Limb (tissue), 2 donors: ENCODE results near the gene JAKMIP1.
A peak's percentile ranks its signal among the peaks of the same experiment; 100 is the strongest.

Experiments
- DNase-seq, 2 donors: peaks; one replicate each; pipeline ENCODE4 v3.0.0-alpha.2; 2016; ENCODE audit errors: extremely low spot score in 2 of 2

JAKMIP1 gene

DNA sequence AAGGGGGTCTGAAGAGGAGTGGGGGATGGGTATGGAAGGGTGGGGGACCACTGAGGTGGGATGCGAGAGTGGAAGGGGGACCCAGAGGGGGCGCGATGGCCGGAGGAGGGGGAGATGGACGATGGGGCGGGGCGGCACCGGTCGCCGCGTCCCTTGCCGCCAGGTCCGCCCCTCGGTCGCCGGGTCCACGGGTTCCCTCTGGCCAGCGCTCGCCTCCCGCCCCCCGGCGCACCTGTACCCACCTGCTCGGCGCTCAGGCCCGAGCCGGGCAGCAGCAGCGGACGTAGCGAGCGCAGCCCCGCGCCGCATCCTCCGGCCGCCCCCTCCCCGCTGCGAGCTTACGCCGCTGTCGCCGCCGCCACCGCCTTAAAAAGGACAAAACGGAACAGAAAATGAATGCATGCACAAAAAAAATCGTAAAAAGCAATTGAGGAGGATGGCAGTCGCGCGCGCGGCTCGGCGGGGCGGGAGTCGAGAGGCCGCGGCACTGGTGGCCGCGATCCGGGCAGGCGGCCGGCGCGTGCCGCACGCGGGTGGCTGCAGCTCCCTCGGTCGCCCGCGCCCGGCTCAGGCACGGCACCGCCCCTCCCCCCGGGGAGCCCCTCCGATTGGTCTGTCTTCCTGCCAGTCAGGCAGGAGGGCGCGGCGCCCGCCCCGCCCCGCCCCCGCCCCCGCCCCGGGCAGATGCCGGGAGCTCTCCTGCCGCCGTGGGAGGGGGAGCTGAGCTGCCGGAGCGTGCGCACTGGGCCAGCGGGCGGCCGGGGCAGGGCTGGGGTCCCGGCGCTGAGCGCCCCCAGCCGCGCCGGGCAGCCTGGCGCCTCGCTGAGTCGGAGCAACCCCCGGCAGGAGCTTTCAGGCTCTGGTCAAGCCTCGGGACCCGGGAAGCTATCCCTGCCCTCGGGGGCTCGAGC, at the start of gene JAKMIP1:
Gene JAKMIP1, minus strand, starts transcription at position 539 of the 911 bp plus-strand sequence. CDS start 87,699 bp downstream, outside the sequence.
- DNase-seq: peak; percentile 50 to 96

DNA sequence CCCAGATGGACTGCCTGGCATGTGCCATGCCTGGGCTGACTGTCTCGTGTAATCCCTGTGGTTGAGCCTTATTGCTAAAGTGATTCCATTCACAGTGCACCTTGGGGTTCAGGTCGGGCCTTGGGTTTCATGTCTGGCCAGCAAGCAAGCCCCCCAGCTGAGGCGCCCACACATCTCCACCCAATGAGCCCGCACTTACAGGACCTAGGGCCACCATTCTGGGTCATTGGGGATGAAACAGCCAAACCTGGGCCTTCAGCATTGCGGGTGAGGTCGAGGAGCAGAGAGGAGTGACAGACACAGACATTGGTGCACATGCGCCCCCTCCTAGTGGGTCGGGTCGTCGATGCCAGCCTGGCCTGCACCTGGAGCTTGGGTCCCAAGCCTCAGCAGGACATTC, 48.0 kb upstream of the JAKMIP1 start:
- no peak for DNase-seq

DNA sequence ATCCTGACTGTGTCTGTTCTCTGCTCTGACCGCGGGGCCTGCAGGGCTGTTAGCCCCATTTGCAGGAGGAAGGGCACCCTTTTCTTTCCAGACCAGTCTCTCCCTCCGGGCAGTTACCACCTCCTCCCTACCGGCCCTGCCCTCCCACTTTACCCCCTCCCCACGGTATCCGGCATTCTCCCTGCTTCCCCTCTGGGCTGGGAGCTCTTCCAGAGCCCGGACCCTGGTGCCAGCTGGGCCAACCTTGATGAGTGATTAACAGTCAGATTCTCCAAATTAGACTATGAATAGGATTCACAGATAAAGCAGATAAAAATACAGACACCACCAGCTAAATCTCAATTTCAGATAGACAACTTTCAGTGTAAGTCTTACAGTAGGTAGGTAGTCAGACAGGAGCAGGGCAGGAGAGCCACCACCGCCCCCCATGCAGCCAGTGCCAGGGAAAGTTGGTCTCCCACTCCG, 45.9 kb upstream of the JAKMIP1 start:
- no peak for DNase-seq

DNA sequence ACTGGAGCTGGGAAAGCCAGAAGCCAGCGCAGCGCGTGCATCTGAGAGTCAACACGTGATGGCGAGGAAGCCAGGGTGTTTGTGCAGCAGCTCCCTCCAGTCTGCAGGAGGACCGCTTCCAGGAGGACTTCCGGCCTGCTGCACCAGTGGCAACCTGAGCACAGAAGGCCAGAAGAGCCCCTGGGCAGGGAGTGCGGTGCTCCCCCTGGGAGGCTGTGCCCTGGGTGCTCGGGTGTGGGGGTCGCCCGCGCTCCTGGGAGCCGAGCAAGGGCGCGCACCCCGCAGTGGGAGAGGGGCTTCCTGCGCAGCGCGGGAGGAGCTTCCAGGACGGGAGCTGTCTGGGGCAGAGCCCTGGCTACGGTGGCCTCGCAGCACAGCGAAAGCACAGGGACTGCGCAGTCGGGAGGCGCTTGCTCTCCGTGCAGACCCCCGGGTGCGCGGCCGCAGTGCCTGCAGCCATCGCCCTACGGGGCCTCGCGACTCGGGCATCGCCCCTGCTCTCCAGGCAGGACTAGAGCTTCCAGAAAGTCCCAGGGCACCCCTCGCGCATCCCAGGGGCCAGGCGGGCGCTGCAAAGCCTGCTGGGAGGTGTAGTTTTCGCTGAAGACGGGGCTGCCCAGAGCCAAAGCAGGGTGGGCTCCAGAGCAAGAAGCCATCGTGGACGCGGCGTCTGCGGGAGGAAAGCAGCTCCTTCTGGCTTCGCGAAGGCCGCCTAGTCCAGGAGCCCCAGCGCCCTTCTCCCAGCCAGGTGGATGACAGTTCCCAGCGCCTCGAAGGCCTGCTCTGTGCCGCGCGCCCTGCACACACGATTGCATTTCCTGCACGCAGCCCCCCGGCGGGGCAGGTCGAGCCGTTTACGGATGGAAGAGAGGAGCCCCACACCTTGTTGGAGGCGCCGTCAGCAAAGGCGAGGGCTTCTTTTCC, 45.2 kb upstream of the JAKMIP1 start:
- DNase-seq: peak; percentile 25 to 82

DNA sequence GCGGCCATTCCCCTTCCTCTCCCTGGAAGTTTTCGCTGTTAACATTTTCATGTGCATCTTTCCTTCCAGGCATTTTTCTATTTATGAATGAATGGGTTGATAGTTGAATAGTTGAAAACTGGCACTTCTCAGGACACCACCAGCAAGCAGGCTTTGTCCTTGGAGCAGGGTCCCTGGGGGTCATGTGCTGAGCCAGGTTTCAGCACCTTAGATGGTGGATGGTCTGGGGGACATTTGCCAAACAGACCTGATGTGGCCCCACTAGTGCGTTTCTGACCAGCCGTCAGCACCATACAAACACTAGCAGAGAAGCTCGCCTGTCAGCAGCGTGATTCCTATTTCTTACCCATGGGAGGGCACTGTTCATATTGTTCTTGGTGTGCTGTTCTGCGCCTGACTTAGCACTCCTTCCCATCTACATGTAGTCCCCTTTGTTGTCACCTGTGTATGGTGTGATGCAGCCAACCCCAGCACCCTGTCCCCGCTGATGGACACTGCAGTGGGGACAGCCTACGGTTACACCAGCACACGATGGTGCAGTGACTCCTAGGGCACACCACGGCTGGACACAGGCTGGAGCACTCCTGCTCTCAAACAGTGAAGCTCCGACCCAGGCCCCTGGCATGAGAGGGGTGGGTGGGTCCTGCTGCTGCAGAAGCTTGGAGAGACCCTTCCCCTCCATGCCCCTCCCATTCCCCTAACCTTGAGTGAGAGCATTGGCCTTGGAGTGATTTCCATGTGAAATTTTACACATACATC, 42.1 kb upstream of the JAKMIP1 start:
- no peak for DNase-seq

DNA sequence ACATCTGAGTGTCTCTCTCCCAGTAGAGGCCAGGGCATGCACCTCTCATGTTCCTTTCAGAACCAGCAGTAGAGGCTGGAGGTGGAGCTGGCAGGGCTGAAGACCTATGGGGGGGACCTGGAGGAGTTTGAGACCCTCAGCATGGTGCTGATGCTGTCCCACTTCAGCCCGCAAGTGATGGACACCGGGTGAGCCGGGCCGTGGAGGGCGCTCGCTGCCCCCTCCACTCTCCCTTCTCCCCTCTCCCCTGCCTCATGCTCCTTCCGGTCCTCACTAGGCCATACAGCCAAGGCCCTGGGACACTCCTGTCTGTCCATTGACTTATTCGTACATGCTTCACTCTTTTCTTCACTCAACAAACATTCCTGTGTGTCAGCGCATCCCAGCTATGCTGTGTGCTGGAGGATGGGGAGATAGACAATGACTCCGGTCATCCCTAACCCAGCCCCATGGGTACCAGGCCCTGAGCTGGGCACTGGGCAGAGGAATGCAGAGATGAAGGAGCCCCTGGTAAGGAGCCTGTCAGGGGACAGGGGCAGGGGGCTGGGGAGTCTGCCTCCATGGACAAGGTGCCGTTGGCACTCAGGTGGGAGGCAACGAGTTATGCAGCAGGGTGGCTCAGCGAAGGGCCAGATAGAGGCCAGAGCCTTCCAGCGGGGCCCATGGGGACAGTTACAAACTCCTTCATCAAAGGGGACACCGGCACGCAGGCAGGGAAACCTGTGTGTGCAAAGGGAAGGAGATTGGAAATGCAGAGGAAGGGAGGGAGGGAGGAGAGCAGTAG, 40.9 kb upstream of the JAKMIP1 start:
- no peak for DNase-seq

DNA sequence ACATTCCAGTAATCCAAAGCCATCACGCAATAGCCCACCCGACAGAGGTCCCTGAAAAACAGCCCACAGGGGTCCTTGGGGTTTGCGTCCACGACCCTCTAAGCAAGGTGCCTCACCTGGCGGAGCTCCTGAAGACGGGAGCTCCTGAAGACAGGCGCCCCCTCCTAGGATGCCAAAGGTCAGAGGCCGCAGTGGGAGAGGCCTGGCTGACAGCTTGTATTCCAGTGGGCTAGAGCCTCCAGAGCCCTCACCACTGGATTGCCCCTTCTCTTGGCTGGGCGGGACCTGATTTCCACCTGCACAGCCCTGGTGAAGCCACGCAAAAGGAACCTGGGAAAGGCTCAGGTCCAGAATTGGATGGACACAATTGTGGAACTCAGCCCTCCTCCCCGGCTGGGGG, 39.6 kb upstream of the JAKMIP1 start:
- DNase-seq: no peak

DNA sequence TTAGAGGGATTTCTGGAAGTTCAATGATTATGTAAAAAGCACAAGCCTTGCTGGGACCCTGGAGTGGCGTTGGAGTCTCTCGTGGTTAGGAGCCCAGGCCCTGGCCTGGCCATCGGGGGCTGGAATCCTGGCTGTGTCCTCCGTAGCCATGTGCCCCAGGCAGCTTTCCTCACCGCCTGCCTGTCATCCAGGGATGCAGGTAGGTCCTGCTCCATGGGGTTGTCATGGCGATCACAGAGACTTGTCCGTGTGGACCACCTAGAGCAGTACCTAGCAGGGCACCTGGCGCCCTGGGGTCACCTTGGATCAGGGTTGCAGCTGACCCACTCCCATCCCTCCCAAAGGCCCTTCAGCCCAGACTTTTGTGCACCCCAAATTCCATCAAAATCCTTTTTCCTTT, 39.1 kb upstream of the JAKMIP1 start:
- DNase-seq: no peak

DNA sequence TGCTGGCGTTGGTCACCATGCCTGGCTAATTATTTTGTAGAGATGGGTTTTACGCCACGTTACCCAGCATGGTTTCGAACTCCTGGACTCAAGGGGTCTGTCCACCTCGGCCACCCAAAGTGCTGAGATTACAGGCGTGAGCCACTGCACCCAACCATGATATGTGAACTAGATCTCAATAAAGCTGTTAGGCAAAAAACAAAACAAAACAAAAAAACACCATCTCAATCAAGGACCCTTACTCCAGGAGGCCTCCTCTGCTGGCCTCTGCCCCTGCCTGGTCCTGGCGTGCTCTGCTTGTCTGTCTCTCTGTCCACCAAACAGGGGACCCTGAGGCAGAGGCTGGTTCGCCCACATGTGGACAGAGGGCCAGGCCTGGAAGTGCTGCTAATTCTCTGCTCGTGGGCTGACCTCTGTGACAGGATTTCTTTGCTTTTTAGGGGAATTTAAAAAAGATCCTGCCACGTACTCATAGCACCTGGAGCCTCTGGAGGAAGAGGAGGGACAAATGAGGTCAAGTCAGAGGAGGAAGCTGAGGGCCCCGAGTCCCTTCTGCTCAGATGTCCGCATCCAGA, 36.6 kb upstream of the JAKMIP1 start:
- DNase-seq: no peak

DNA sequence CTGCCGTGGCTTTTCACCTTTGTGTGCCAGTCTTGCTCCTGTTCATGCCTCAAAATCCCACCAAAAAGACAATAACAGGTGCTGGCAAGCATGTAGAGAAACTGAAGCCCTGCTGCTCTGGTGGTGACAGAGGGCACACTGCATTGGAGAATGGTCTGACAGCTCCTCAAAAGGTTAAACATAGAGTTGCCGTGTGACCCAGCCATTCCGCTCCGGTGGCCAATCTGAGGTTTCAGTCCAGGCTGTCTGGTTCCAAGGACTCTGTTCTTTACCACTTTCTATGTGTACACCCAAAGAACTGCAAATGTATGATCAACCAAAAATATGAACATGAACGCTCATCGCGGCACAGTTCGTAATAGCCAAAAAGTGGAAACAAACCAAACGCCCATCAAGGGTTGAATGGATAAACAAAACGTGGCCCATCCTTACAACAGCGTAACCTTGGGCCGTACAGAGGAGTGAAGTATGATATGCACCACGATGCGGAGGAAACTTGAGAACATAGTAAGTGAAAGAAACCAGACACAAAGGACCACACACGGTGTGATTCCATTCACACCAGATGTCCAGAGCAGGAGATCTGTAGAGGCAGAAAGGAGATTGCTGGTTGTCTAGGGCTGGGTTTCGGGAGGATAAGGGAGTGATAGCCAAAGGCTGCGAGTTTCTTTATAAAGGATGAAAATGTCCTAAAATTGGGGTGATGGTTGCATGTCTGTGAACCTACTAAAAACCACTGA, 35.7 kb upstream of the JAKMIP1 start:
- peak in 1 of 2 donors; percentile 20 for DNase-seq

DNA sequence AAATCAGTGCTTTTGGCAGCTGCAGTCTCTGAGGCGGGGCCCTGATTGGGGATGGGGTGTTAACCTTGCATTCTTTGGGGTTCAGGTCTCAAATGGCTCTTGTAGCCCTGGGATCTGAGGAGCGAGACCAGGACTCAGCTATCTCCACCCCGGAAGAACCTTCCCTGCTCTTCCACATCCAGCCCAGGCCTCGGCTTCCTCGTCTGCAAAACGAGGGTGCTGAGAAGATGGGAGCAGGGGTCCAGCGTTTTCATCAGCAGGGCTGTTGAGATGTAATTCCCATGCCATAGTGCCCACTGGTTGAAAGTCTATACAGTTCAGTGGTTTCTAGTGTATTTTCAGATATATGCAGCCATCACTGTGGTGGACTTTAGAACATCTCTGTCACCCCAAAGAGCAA, 34.7 kb upstream of the JAKMIP1 start:
- no peak for DNase-seq

DNA sequence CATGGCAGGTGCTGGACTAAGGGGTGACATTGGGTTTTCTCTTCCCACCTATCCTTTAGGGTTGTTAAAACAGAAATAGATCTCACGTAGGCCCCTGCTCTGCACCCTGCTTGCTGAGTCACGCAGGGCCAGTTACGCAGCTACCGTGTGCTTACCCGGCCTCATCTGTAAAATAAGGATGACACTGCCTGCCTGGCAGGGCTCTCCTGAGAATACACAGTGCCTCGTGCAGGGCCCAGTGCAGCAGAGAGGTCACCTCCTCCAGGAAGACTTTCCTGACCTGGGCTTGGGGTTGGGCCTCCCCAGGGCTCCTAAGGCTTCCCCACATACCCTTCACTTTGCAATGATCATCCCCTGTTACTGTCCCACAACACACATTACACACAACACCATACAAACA, 33.6 kb upstream of the JAKMIP1 start:
- DNase-seq: no peak

DNA sequence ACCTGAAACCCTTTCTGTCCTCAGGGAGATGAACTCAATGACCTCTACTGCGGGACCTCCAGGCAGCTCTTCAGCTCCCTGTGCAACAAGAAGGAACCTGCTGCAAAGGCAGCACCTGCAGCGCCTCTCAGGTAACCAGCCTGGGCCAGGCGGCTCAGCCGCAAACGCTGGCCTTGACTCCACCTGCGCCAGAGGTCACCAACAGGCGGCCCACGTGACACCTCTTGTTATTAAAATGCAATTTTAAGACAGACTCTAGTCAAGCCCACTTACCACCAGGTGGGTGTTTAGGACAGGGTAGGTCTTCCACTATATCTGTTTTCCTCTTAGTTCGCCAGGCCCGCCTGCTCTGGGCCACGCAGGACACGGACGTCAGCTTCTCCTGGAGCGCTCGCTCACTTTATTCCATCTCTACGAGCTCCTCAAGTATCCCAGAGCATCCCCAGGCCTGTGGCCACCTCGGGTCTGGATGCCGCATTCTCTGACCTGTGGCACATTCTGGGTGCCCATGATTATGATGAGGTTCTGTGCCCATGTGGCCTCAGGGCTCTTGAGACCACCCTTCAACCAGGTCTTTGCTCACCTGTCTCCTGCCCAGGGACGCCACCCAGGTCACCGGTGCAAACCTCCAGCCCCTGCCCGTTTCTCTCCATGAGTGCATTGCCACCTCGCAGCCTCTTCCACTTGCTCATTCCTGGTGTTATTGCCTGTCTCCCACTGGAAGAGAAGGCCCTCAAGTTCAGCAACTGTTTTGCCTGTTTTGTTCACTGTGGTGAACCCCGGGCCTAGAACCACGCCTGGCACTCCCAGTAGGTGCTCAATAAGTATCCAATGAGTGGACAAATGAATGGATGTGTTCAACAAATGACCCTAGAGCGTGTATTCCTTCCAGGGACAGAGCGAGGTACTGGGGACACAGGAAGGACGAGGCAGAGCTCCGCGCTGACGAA, 32.8 kb upstream of the JAKMIP1 start:
- no peak for DNase-seq

DNA sequence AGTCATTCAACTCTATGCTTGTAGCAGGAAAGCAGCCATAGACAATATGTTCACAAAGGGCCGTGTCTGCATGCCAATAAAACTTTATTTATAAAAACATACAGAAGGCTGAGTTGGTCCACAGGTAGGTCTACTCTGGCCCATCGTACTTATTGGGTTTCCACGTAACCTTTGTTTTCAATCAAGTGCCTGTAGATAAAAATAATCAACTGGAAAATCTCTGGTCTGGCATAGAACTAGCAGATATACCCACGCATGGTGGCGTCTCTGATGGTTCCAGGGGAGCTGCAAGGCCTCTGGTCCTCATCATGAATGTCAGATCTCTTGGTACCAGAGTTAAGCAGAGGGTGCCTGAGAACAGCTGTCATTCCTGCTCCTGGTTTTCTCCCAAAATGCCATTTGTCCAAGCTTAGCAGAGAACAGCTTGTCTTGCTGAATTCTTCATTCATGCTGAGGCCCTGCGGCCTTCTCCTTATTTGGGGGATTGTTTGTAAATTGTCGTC, 31.4 kb upstream of the JAKMIP1 start:
- DNase-seq: no peak

DNA sequence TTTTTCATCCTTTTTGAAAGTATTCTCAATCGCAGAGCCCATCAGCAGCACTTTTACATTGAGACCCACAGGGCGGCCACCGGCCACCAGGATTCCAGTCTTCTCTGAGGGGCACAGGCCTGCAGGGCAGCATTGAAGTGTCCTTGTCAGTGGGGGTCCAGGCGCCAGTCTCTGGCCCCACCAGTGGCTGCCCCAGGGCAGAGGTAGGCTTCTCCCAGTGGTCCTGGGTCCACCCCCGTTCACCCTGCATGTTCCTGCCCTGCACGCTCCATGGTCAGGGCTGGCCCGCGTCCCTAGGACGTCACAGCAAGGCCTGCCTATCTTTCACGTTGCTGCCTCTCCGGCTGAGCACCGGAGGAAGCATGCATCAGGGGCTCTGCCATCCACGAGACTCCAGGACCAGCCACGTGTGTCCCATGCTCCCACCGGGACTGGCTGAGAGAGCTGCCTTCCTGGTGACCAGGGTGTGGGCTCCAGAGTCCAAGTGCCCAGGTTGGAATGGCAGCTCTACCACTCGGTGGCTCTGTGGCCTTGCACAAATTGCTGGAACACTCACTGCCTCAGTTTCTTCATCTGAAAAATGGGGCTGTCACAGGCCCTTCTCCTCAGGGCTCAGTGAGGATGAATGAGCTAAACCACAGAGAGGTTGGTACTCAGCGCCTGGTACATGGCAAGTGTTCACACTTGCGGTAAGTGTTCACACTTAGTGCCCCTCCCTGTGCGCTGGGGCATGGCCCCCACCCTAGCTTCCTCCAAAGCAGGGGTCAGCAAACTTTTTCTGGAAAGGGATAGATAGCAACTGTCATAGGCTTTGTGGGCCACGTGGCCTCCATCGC, 30.7 kb upstream of the JAKMIP1 start:
- peak in 1 of 2 donors; percentile 12 for DNase-seq

DNA sequence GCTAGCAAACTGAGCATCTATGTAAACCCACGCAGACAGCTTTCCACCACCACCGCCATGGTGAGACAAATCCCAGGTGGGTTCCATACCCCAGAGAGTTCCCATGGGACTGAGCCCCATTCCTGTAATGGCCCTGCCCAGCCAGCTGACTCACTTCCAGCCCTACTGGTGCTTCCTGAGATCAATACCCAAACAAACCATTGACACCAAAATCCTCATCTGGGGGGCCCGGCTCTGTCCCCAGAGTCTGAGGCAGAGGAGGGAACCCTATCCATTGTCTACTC, 30.1 kb upstream of the JAKMIP1 start:
- DNase-seq: no peak

DNA sequence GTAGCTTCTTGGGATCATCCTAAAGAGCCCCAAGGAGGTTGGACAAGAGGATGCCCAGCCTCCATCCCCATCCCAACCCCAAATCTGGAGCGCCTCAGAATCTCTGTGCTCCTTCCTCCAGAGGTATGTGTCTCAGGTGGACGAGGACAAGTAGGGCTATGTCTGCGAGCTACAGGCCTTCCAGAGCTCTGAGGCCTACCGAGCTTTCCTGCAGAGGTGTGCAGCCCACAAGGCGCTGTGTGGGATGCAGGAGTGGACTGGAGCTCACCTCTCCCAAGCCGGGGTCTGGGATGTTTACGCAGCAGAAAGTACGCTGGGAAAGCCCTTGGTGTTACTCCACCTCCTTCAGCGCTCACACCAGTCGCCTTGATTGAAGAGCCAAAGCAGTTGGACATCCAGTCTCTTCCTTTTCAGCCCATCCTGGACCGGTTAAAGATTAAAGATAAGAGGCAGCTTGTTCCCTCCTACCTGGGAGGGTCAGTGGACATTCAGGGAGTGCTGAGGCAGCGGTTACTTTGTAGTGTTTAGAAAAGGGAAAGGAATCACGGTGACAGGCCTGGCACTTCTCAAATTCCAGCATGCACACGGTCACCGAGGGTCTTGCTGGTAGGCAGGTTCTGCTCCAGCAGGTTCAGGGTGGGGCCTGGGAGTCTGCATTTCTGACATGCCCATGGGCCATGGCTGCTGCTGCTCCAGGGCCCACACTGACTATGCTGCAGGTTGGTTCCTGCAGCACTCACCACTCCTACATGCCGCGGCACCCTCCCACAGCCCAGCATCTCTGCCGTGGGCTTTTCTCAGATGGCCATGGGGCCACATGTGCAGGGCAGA, 29.5 kb upstream of the JAKMIP1 start:
- no peak for DNase-seq
